ENCODE measurements around the gene ZNF792. TPM values are rescaled to one million over a fixed set of nuclear protein-coding genes. Genes with fewer than 3 reads are reported as not detected.
A peak's percentile ranks its signal among the peaks of the same experiment; 100 is the strongest.
"Not testable (repeated sequence)": the region's sequence is repeated elsewhere in the genome, so short reads cannot be mapped to it uniquely, and the experiment has no call there.

The ZNF792 gene
- total RNA-seq, 1 donor from 2014 or later: 7.8 TPM

GRCh38 chr19:34926361-34926684 lies 37.7 kb downstream of the ZNF792 start:
- H3K9me3 ChIP-seq (ENCODE audit: control insufficient read depth in 3 of 3, low read length in 3 of 3): no peaks in the 10 kb centered on the region
- peak overlapping the region; percentile 48 to 88 (median 87) for H3K9ac ChIP-seq (ENCODE audit: low read depth in 1 of 3, low read length in 3 of 3)
- H3K36me3 ChIP-seq (ENCODE audit: control insufficient read depth in 3 of 3, insufficient read depth in 3 of 3, low read length in 3 of 3): peaks cover 7 to 11% (median 8%) of the 10 kb centered on the region in 3 donors
- H3K4me3 ChIP-seq (ENCODE audit: low read length in 3 of 3): peak overlapping the region; percentile 73 to 95 (median 90)
- H3K4me1 ChIP-seq (ENCODE audit: control insufficient read depth in 3 of 3, insufficient read depth in 3 of 3, low read length in 3 of 3): peaks cover 5 to 9% (median 6%) of the 10 kb centered on the region in 3 donors
- H3K27ac ChIP-seq (ENCODE audit: low read depth, low read length): peak overlapping the region; percentile 43
- no peaks in the 10 kb centered on the region for H3K27me3 ChIP-seq (ENCODE audit: control insufficient read depth in 3 of 3, insufficient read depth in 3 of 3, low read length in 3 of 3)

- Histone ChIP-seq H3K36me3 (ENCODE audit: control insufficient read depth in 3 of 3, insufficient read depth in 3 of 3, low read length in 3 of 3) (peaks cover 4 to 9% (median 6%) of the 10 kb centered on the region in 3 donors), H3K27ac (ENCODE audit: low read depth, low read length) (no peak overlapping the region), H3K9me3 (ENCODE audit: control insufficient read depth in 3 of 3, low read length in 3 of 3) (no peaks in the 10 kb centered on the region), H3K27me3 (ENCODE audit: control insufficient read depth in 3 of 3, insufficient read depth in 3 of 3, low read length in 3 of 3) (no peaks in the 10 kb centered on the region), H3K9ac (ENCODE audit: low read depth in 1 of 3, low read length in 3 of 3) (no peak overlapping the region), H3K4me3 (ENCODE audit: low read length in 3 of 3) (no peak overlapping the region), H3K4me1 (ENCODE audit: control insufficient read depth in 3 of 3, insufficient read depth in 3 of 3, low read length in 3 of 3) (peaks cover 5 to 9% (median 6%) of the 10 kb centered on the region in 3 donors)
These were observed 38.7 kb downstream of the ZNF792 start for GRCh38 chr19:34925278-34925855.

- H3K27me3 ChIP-seq (ENCODE audit: control insufficient read depth in 3 of 3, insufficient read depth in 3 of 3, low read length in 3 of 3); H3K4me3 ChIP-seq (ENCODE audit: low read length in 3 of 3); H3K27ac ChIP-seq (ENCODE audit: low read depth, low read length); H3K36me3 ChIP-seq (ENCODE audit: control insufficient read depth in 3 of 3, insufficient read depth in 3 of 3, low read length in 3 of 3); H3K9me3 ChIP-seq (ENCODE audit: control insufficient read depth in 3 of 3, low read length in 3 of 3); H3K9ac ChIP-seq (ENCODE audit: low read depth in 1 of 3, low read length in 3 of 3); H3K4me1 ChIP-seq (ENCODE audit: control insufficient read depth in 3 of 3, insufficient read depth in 3 of 3, low read length in 3 of 3): not testable (repeated sequence)
These were observed 43.8 kb downstream of the ZNF792 start for GRCh38 chr19:34920090-34920786.

- no peak overlapping the region for H3K27ac ChIP-seq (ENCODE audit: low read depth, low read length)
- no peak overlapping the region for H3K9ac ChIP-seq (ENCODE audit: low read depth in 1 of 3, low read length in 3 of 3)
- no peak overlapping the region for H3K4me3 ChIP-seq (ENCODE audit: low read length in 3 of 3)
- no peaks in the 10 kb centered on the region for H3K36me3 ChIP-seq (ENCODE audit: control insufficient read depth in 3 of 3, insufficient read depth in 3 of 3, low read length in 3 of 3)
- no peaks in the 10 kb centered on the region for H3K4me1 ChIP-seq (ENCODE audit: control insufficient read depth in 3 of 3, insufficient read depth in 3 of 3, low read length in 3 of 3)
- H3K27me3 ChIP-seq (ENCODE audit: control insufficient read depth in 3 of 3, insufficient read depth in 3 of 3, low read length in 3 of 3): no peaks in the 10 kb centered on the region
- H3K9me3 ChIP-seq (ENCODE audit: control insufficient read depth in 3 of 3, low read length in 3 of 3): peaks cover 0 to 6% (median 4%) of the 10 kb centered on the region in 3 donors
These were observed 45.8 kb downstream of the ZNF792 start for GRCh38 chr19:34918190-34918589.

- H3K27ac ChIP-seq (ENCODE audit: low read depth, low read length); H3K27me3 ChIP-seq (ENCODE audit: control insufficient read depth in 3 of 3, insufficient read depth in 3 of 3, low read length in 3 of 3); H3K9me3 ChIP-seq (ENCODE audit: control insufficient read depth in 3 of 3, low read length in 3 of 3); H3K36me3 ChIP-seq (ENCODE audit: control insufficient read depth in 3 of 3, insufficient read depth in 3 of 3, low read length in 3 of 3); H3K4me1 ChIP-seq (ENCODE audit: control insufficient read depth in 3 of 3, insufficient read depth in 3 of 3, low read length in 3 of 3); H3K4me3 ChIP-seq (ENCODE audit: low read length in 3 of 3); H3K9ac ChIP-seq (ENCODE audit: low read depth in 1 of 3, low read length in 3 of 3): not testable (repeated sequence)
These were observed 46.9 kb downstream of the ZNF792 start for GRCh38 chr19:34917144-34917543.

- H3K27me3 ChIP-seq (ENCODE audit: control insufficient read depth in 3 of 3, insufficient read depth in 3 of 3, low read length in 3 of 3): peaks cover 9 to 22% (median 17%) of the 10 kb centered on the region in 3 donors
- H3K36me3 ChIP-seq (ENCODE audit: control insufficient read depth in 3 of 3, insufficient read depth in 3 of 3, low read length in 3 of 3): no peaks in the 10 kb centered on the region
- H3K4me1 ChIP-seq (ENCODE audit: control insufficient read depth in 3 of 3, insufficient read depth in 3 of 3, low read length in 3 of 3): no peaks in the 10 kb centered on the region
These were observed 53.3 kb downstream of the ZNF792 start for GRCh38 chr19:34910770-34911169.

More at GRCh38 chr19:34910770-34911169, 53.3 kb downstream of the ZNF792 start:
- Histone ChIP-seq H3K9ac (ENCODE audit: low read depth in 1 of 3, low read length in 3 of 3) (no peak overlapping the region), H3K27ac (ENCODE audit: low read depth, low read length) (no peak overlapping the region), H3K9me3 (ENCODE audit: control insufficient read depth in 3 of 3, low read length in 3 of 3) (peaks cover 0 to 4% (median 4%) of the 10 kb centered on the region in 3 donors), H3K4me3 (ENCODE audit: low read length in 3 of 3) (no peak overlapping the region)

Other genes starting within 250 kb of the ZNF792 start
- gene ZNF181, start 230.0 kb downstream of the ZNF792 start, total RNA-seq: 11.0 TPM
- gene ZNF599, start 191.0 kb downstream of the ZNF792 start, total RNA-seq: 3.7 TPM
- gene ZNF30, start 37.3 kb downstream of the ZNF792 start, total RNA-seq: 12.0 TPM
- 17.7 TPM for gene GRAMD1A, start 36.1 kb upstream of the ZNF792 start, total RNA-seq
- 1.6 TPM for gene SCN1B, start 66.2 kb upstream of the ZNF792 start, total RNA-seq
- 0.52 TPM for gene HPN, start 77.5 kb upstream of the ZNF792 start, total RNA-seq
- not detected for gene FXYD3, start 151.6 kb upstream of the ZNF792 start, total RNA-seq
- gene LGI4, start 170.8 kb upstream of the ZNF792 start, total RNA-seq: 5.2 TPM
- 45.4 TPM for gene FXYD1, start 174.6 kb upstream of the ZNF792 start, total RNA-seq
- gene FXYD7, start 179.0 kb upstream of the ZNF792 start, total RNA-seq: 0.52 TPM
- gene FXYD5, start 190.5 kb upstream of the ZNF792 start, total RNA-seq: 7.3 TPM